A549 (cell line): Measurements from ENCODE around the gene HOXB8.

ENCODE experiments used
- HOXA7 ChIP-seq: fragments of 250-450 bp; sonication (Bioruptor Pico); IDR thresholded peaks from 2 replicates; pipeline ENCODE4 v1.5.0; 2020; ENCODE audit warnings: mild to moderate bottlenecking, moderate library complexity
- JUN ChIP-seq, 2 experiments: fragments of >200 bp; sonication (Bioruptor Twin); formaldehyde crosslinking; IDR thresholded peaks; 2 replicates in 1 of 2; 3 replicates in 1 of 2; pipeline ENCODE4 v1.6.1; 2016 to 2017
- MYC ChIP-seq: IDR thresholded peaks from 2 replicates; pipeline ENCODE4 v1.6.1; 2012; ENCODE audit warnings: mild to moderate bottlenecking, inconsistent platforms, low read length, improper control_type of control experiment, borderline replicate concordance
- RFX5 ChIP-seq: fragments of 450-650 bp; IDR thresholded peaks from 2 replicates; pipeline ENCODE4 v1.7.1; 2014; ENCODE audit warnings: antibody characterized with exemption, mild to moderate bottlenecking, moderate library complexity
- TF ChIP-seq, protein P1 (sequence below): IDR thresholded peaks from 2 replicates; pipeline ENCODE4 v1.6.1; 2012
- TF ChIP-seq, protein P2 (sequence below): fragments of >200 bp; sonication (Bioruptor Twin); formaldehyde crosslinking; IDR thresholded peaks from 3 replicates; pipeline ENCODE4 v1.5.1; 2016
- TF ChIP-seq, protein P3 (sequence below): fragments of >200 bp; sonication (Bioruptor Twin); formaldehyde crosslinking; IDR thresholded peaks from 3 replicates; pipeline ENCODE4 v1.6.1; 2016

DNA sequence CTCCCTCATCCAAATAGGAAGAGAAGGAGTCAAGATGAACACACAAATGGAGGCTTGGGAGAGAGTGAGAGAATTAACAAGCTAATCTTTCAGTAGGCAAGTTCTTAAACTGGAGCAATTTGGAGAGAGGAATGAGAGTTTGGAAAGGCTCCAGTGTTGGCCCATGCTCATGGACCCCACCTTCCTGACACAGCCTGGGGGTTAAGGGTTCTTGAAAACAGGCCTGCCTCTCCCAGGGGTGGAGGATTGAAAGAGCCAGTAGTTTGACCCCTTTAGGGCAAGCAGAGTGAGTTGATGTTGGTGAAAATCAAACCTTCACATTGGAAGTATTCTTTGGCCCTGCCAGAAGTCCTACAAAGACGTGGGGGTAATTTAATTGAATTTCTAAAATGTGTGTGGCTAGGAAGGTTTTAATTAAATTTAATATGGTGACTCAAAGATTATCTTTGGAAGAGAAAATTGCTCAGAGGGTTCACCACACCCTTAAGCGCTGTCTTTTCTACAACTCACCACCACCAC, 30.8 kb downstream of the HOXB8 start:
- TF ChIP-seq, protein P1, sequence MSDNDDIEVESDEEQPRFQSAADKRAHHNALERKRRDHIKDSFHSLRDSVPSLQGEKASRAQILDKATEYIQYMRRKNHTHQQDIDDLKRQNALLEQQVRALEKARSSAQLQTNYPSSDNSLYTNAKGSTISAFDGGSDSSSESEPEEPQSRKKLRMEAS: no peak
- TF ChIP-seq JUN (IDR thresholded peaks at IDR 0.05) (no peak), MYC (no peak), RFX5 (no peak), HOXA7 (CRISPR knock-in tag) (no peak)
- TF ChIP-seq, protein P2, sequence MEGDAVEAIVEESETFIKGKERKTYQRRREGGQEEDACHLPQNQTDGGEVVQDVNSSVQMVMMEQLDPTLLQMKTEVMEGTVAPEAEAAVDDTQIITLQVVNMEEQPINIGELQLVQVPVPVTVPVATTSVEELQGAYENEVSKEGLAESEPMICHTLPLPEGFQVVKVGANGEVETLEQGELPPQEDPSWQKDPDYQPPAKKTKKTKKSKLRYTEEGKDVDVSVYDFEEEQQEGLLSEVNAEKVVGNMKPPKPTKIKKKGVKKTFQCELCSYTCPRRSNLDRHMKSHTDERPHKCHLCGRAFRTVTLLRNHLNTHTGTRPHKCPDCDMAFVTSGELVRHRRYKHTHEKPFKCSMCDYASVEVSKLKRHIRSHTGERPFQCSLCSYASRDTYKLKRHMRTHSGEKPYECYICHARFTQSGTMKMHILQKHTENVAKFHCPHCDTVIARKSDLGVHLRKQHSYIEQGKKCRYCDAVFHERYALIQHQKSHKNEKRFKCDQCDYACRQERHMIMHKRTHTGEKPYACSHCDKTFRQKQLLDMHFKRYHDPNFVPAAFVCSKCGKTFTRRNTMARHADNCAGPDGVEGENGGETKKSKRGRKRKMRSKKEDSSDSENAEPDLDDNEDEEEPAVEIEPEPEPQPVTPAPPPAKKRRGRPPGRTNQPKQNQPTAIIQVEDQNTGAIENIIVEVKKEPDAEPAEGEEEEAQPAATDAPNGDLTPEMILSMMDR: no peak
- TF ChIP-seq, protein P3, sequence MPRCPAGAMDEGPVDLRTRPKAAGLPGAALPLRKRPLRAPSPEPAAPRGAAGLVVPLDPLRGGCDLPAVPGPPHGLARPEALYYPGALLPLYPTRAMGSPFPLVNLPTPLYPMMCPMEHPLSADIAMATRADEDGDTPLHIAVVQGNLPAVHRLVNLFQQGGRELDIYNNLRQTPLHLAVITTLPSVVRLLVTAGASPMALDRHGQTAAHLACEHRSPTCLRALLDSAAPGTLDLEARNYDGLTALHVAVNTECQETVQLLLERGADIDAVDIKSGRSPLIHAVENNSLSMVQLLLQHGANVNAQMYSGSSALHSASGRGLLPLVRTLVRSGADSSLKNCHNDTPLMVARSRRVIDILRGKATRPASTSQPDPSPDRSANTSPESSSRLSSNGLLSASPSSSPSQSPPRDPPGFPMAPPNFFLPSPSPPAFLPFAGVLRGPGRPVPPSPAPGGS: no peak
